Calu3 (cell line): ENCODE measurements around the gene RBM26. TPM values are rescaled to one million over a fixed set of nuclear protein-coding genes. Genes with fewer than 3 reads are reported as not detected.
A peak's percentile ranks its signal among the peaks of the same experiment; 100 is the strongest.

Experiments
- BruUV-seq: library from RNA; stranded (reverse); fragments of 400-500 nt; replicated peaks from 2 replicates; lab custom pipeline; 2021; lab: Mats Ljungman, UMichigan
- CTCF ChIA-PET: fragments of 300-600 bp; sonication (Branson Sonifier 250); formaldehyde crosslinking; loops from one replicate; lab custom pipeline; 2022; ENCODE audit warnings: antibody characterized with exemption; lab: Charles Lee
- DNase-seq: peaks from one replicate; pipeline ENCODE4 v3.0.0; 2022
- H3K27ac Mint-ChIP-seq: one replicate; pipeline ENCODE4 v1.8.0; 2022; ENCODE audit warnings: mixed read lengths; ENCODE audit not compliant: unreplicated experiment
- H3K27me3 Mint-ChIP-seq: one replicate; pipeline ENCODE4 v1.8.0; 2022; ENCODE audit warnings: mixed read lengths; ENCODE audit not compliant: unreplicated experiment
- H3K36me3 Mint-ChIP-seq: one replicate; pipeline ENCODE4 v1.8.0; 2022; ENCODE audit warnings: mild to moderate bottlenecking, moderate library complexity, mixed read lengths; ENCODE audit not compliant: insufficient read depth, unreplicated experiment
- H3K4me1 Mint-ChIP-seq: one replicate; pipeline ENCODE4 v1.8.0; 2022; ENCODE audit warnings: mild to moderate bottlenecking, low read depth, mixed read lengths; ENCODE audit not compliant: unreplicated experiment
- H3K4me3 Mint-ChIP-seq: one replicate; pipeline ENCODE4 v1.8.0; 2022; ENCODE audit warnings: mild to moderate bottlenecking, low read depth, moderate library complexity, mixed read lengths; ENCODE audit not compliant: unreplicated experiment
- H3K9me3 Mint-ChIP-seq: one replicate; pipeline ENCODE4 v1.8.0; 2022; ENCODE audit warnings: low read depth, mixed read lengths; ENCODE audit not compliant: unreplicated experiment
- CTCF ChIP-seq: fragments of 200-600 bp; IDR thresholded peaks from one replicate; pipeline ENCODE4 v1.8.0; 2022; ENCODE audit warnings: antibody characterized with exemption; ENCODE audit not compliant: unreplicated experiment
- intact Hi-C: fragments of 100-400 bp; cut with micrococcal nuclease; formaldehyde crosslinking; loops from one replicate; pipeline ENCODE4 v1.10.0; 2022; ENCODE audit not compliant: unreplicated experiment
- total RNA-seq: library from RNA; stranded (reverse); gene quantifications from 2 replicates; pipeline ENCODE4 v1.2.3, GENCODE V29; 2022

The RBM26 gene
- total RNA-seq, 1 experiment from 2014 or later = 19.2 TPM

GRCh38 chr13:79365981-79366380 lies 40.1 kb downstream of the RBM26 start:
- intact Hi-C loops = no loop called here
- Mint-ChIP-seq H3K27me3 (no peaks in the 10 kb centered on the region), H3K36me3 (no peaks in the 10 kb centered on the region), H3K4me3 (no peak overlapping the region), H3K27ac (no peak overlapping the region), H3K4me1 (peaks cover 7% of the 10 kb centered on the region), H3K9me3 (no peaks in the 10 kb centered on the region)
- no peak for DNase-seq
- BruUV-seq = no TSS peak
- TF ChIP-seq CTCF = no peak
- CTCF ChIA-PET = no interaction called here

DNA sequence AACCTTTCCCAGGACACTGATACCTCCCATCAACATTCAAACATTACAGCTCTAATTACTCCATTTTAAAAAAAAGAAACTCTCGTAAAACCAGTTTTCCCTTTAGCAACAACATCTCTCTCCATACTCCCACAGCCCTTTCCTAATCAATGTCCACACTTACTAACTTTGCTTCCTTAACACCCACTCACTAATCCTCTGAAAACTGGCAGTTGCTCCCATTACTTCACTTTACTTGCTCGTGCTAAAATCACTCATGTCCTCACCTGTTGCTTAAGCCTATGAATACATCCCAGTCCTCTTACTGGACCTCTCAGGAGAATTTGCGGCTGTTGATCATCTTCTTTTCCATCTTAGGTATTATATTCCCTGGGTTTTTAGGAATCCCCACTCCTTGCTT lies 44.8 kb downstream of the RBM26 start:
- peaks cover 9% of the 10 kb centered on the region for H3K4me1 Mint-ChIP-seq
- no TSS peak for BruUV-seq
- peak overlapping the region; percentile 33 for H3K27ac Mint-ChIP-seq
- DNase-seq = no peak
- H3K36me3 Mint-ChIP-seq = no peaks in the 10 kb centered on the region
- no peaks in the 10 kb centered on the region for H3K9me3 Mint-ChIP-seq
- intact Hi-C loops = no loop called here
- no peak for TF ChIP-seq CTCF
- H3K27me3 Mint-ChIP-seq = no peaks in the 10 kb centered on the region
- CTCF ChIA-PET = no interaction called here
- no peak overlapping the region for H3K4me3 Mint-ChIP-seq

DNA sequence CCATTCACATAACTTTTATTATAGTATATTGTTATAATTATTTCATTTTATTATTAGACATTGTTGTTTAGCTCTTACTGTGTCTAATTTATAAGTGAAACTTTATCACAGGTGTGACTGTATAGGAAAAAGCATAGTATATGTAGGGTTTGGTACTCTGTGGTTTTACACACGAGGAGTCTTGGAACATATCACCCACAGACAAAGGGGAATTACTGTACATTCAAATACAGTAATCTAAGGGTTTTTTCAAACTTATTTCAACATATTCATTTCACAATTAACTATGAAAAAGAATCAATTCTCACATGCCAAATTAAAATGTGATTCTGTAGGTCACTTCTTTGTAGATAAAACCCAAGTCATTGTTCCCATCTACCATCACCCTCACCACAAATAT lies 46.0 kb downstream of the RBM26 start:
- CTCF ChIA-PET = no interaction called here
- Mint-ChIP-seq H3K4me3 (no peak overlapping the region), H3K27ac (no peak overlapping the region), H3K27me3 (no peaks in the 10 kb centered on the region), H3K9me3 (no peaks in the 10 kb centered on the region), H3K4me1 (peaks cover 9% of the 10 kb centered on the region), H3K36me3 (no peaks in the 10 kb centered on the region)
- TF ChIP-seq CTCF = no peak
- BruUV-seq = no TSS peak
- intact Hi-C loops = no loop called here
- no peak for DNase-seq

GRCh38 chr13:79359064-79359463 lies 47.0 kb downstream of the RBM26 start:
- H3K27me3 Mint-ChIP-seq = no peaks in the 10 kb centered on the region
- no peaks in the 10 kb centered on the region for H3K9me3 Mint-ChIP-seq
- BruUV-seq = no TSS peak
- TF ChIP-seq CTCF = no peak
- CTCF ChIA-PET = no interaction called here
- no peak for DNase-seq
- no peaks in the 10 kb centered on the region for H3K36me3 Mint-ChIP-seq
- H3K4me3 Mint-ChIP-seq = no peak overlapping the region
- peak overlapping the region; percentile 11 for H3K27ac Mint-ChIP-seq
- intact Hi-C loops = no loop called here
- H3K4me1 Mint-ChIP-seq = peaks cover 9% of the 10 kb centered on the region
